Measurements from ENCODE around the gene GAL3ST2.
"Not testable (repeated sequence)": the region's sequence is repeated elsewhere in the genome, so short reads cannot be mapped to it uniquely, and the experiment has no call there.

Gene GAL3ST2

DNA sequence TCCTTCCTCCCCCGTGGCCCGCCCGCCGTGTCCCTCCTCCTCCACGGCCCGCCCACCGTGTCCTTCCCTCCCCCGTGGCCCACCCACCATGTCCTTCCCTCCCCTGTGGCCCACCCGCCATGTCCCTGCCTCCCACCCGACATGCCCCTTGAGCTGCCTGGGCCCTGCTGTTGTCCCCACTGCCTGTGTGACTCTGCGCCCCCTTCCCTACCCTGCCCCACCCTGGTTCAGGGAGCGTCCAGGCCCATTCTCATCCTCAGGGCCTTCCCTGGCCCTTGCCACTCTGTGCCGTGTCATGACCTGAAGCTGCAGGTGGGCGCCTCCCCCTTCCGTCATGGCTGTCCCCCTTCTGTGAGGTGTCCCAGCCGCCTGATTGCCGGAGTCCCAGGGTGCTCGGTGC lies 21.5 kb upstream of the GAL3ST2 start:
- Mint-ChIP-seq H3K4me1 (ENCODE audit: low read depth) (no peaks in the 10 kb centered on the region), H3K36me3 (peaks cover 7% of the 10 kb centered on the region), H3K4me3 (no peak overlapping the region), H3K9me3 (ENCODE audit: low read depth) (no peaks in the 10 kb centered on the region), H3K27ac (no peak overlapping the region), H3K27me3 (no peaks in the 10 kb centered on the region)

DNA sequence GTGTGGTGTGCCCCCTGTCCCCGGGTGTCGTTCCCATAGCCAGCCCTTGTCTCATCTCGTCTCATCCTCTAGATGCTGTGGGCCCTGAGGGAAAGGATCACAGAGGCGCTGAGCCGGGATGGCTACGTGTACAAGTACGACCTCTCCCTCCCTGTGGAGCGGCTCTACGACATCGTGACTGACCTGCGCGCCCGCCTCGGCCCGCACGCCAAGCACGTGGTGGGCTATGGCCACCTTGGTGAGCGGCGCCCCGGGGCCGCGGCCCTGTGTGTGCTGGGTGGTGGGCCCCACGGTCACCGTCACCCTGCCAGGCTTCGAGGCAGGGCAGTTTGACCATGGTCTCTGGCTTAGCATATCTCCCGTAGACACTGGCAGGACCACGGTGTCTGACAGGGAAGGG lies 20.8 kb upstream of the GAL3ST2 start:
- H3K27me3 Mint-ChIP-seq: no peaks in the 10 kb centered on the region
- H3K4me1 Mint-ChIP-seq (ENCODE audit: low read depth): no peaks in the 10 kb centered on the region
- H3K36me3 Mint-ChIP-seq: peaks cover 9% of the 10 kb centered on the region
- H3K27ac Mint-ChIP-seq: no peak overlapping the region
- H3K4me3 Mint-ChIP-seq: no peak overlapping the region
- H3K9me3 Mint-ChIP-seq (ENCODE audit: low read depth): no peaks in the 10 kb centered on the region

- peaks cover 12% of the 10 kb centered on the region for H3K36me3 Mint-ChIP-seq
- no peaks in the 10 kb centered on the region for H3K27me3 Mint-ChIP-seq
- no peak overlapping the region for H3K27ac Mint-ChIP-seq
- no peak overlapping the region for H3K4me3 Mint-ChIP-seq
- no peaks in the 10 kb centered on the region for H3K9me3 Mint-ChIP-seq (ENCODE audit: low read depth)
- H3K4me1 Mint-ChIP-seq (ENCODE audit: low read depth): peaks cover 10% of the 10 kb centered on the region
These were observed 17.4 kb upstream of the GAL3ST2 start for GRCh38 chr2:241759067-241759807.

- not testable (repeated sequence) for H3K9me3 Mint-ChIP-seq (ENCODE audit: low read depth); H3K4me3 Mint-ChIP-seq; H3K27ac Mint-ChIP-seq; H3K27me3 Mint-ChIP-seq
- H3K36me3 Mint-ChIP-seq: peaks cover 12% of the 10 kb centered on the region
- peaks cover 10% of the 10 kb centered on the region for H3K4me1 Mint-ChIP-seq (ENCODE audit: low read depth)
These were observed 16.7 kb upstream of the GAL3ST2 start for GRCh38 chr2:241759893-241760292.

- H3K27ac Mint-ChIP-seq: no peak overlapping the region
These were observed 16.3 kb upstream of the GAL3ST2 start for GRCh38 chr2:241760301-241760771.

GRCh38 chr2:241762321-241762932 lies 14.2 kb upstream of the GAL3ST2 start:
- H3K4me1 Mint-ChIP-seq (ENCODE audit: low read depth): peaks cover 10% of the 10 kb centered on the region
- H3K36me3 Mint-ChIP-seq: peaks cover 12% of the 10 kb centered on the region
- no peaks in the 10 kb centered on the region for H3K27me3 Mint-ChIP-seq
- no peaks in the 10 kb centered on the region for H3K9me3 Mint-ChIP-seq (ENCODE audit: low read depth)
- peak overlapping the region; percentile 35 for H3K4me3 Mint-ChIP-seq
- H3K27ac Mint-ChIP-seq: no peak overlapping the region

More at GRCh38 chr2:241760301-241760771, 16.3 kb upstream of the GAL3ST2 start:
- Mint-ChIP-seq H3K4me3 (no peak overlapping the region), H3K27me3 (no peaks in the 10 kb centered on the region), H3K9me3 (ENCODE audit: low read depth) (no peaks in the 10 kb centered on the region), H3K4me1 (ENCODE audit: low read depth) (peaks cover 10% of the 10 kb centered on the region), H3K36me3 (peaks cover 12% of the 10 kb centered on the region)

DNA sequence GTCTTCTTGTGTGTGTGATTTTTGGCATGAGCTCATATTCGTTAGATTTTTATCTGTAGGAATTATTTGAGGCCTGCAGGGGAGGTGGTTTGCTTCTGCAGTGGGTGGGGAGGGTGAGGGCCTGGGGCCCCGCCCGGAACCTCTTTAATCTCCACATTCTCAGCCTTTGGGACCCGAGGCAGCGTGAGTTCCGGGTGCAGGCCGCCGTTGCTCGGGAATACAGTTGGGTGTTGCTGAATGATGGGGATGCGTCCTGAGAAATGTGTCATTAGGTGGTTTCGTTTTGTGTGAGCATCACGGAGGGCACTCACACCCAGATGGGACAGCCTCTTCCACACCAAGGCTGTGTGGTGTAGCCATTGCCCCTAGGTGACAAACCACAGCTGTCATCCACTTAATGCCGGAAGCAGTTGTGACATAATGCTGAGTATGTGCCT lies 13.7 kb upstream of the GAL3ST2 start:
- H3K4me1 Mint-ChIP-seq (ENCODE audit: low read depth): peaks cover 10% of the 10 kb centered on the region
- H3K36me3 Mint-ChIP-seq: peaks cover 12% of the 10 kb centered on the region
- no peaks in the 10 kb centered on the region for H3K27me3 Mint-ChIP-seq
- H3K9me3 Mint-ChIP-seq (ENCODE audit: low read depth): no peaks in the 10 kb centered on the region
- no peak overlapping the region for H3K27ac Mint-ChIP-seq
- H3K4me3 Mint-ChIP-seq: peak overlapping the region; percentile 35

GRCh38 chr2:241763551-241764274 lies 12.9 kb upstream of the GAL3ST2 start:
- Mint-ChIP-seq H3K4me1 (ENCODE audit: low read depth) (peaks cover 10% of the 10 kb centered on the region), H3K27ac (no peak overlapping the region), H3K9me3 (ENCODE audit: low read depth) (no peaks in the 10 kb centered on the region), H3K36me3 (peaks cover 12% of the 10 kb centered on the region), H3K4me3 (no peak overlapping the region), H3K27me3 (no peaks in the 10 kb centered on the region)

GRCh38 chr2:241764275-241765241 lies 12.1 kb upstream of the GAL3ST2 start:
- Mint-ChIP-seq H3K27me3 (no peaks in the 10 kb centered on the region), H3K36me3 (peaks cover 8% of the 10 kb centered on the region), H3K4me3 (no peak overlapping the region), H3K4me1 (ENCODE audit: low read depth) (peaks cover 10% of the 10 kb centered on the region), H3K27ac (no peak overlapping the region), H3K9me3 (ENCODE audit: low read depth) (no peaks in the 10 kb centered on the region)

DNA sequence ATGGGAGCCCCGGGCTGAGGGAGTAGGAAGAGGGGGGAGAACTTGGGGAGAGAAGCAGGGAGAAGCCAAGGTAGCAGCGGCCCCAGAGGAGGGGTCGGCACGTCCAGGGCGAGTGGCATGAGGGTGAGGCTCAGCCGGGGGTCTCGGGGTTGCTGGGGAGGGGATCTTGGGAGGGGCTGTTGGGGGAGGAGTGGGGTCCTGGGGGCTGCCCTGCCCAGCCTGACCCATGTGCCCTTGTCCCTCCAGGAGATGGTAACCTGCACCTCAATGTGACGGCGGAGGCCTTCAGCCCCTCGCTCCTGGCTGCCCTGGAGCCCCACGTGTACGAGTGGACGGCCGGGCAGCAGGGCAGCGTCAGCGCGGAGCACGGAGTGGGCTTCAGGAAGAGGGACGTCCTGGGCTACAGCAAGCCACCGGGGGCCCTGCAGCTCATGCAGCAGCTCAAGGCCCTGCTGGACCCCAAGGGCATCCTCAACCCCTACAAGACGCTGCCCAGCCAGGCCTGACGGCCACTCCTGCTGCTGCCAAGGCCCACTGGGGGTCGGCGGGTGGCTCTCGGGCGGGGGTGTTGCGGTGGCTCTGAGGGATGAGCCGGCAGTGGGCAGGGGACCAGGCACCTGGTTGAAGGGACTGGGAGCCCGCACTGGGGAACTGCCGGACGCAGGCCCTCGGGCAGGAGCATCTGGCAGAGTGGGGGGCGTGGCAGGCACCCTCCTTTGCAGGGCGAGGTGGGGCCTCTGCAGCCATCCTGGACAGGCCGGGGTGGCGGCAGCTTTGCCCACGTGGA lies 9.0 kb upstream of the GAL3ST2 start:
- Mint-ChIP-seq H3K36me3 (no peaks in the 10 kb centered on the region), H3K27me3 (no peaks in the 10 kb centered on the region), H3K27ac (no peak overlapping the region), H3K4me3 (no peak overlapping the region), H3K4me1 (ENCODE audit: low read depth) (peaks cover 15% of the 10 kb centered on the region), H3K9me3 (ENCODE audit: low read depth) (no peaks in the 10 kb centered on the region)

DNA sequence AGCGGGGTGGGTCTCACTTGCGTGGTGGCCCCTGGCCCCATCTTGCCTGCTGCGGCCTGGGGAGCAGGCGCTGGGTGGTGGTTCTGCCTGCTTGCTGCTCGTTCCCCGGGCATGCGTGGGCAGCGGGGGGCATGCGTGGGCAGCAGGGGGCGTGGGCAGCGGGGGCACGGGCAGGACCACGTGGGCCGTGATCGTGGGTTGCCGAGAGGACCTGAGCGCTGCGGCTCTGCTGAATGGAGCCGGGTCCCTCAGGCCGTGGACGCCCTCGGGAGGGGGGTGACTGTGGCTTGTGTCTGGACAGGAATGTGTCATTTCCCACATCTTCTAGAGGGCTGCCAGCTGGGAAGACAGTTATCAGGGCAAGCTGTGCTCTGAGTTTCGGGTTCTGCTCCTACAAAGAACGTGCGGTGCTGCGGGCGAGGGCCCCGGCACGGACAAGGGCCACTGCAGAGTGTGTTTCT lies 8.3 kb upstream of the GAL3ST2 start:
- H3K9me3 Mint-ChIP-seq (ENCODE audit: low read depth): no peaks in the 10 kb centered on the region

GRCh38 chr2:241768850-241769249 lies 7.8 kb upstream of the GAL3ST2 start:
- no peaks in the 10 kb centered on the region for H3K9me3 Mint-ChIP-seq (ENCODE audit: low read depth)
- no peak overlapping the region for H3K27ac Mint-ChIP-seq
- peaks cover 11% of the 10 kb centered on the region for H3K4me1 Mint-ChIP-seq (ENCODE audit: low read depth)
- no peak overlapping the region for H3K4me3 Mint-ChIP-seq
- H3K36me3 Mint-ChIP-seq: no peaks in the 10 kb centered on the region
- H3K27me3 Mint-ChIP-seq: no peaks in the 10 kb centered on the region

More for the DNA sequence above, 8.3 kb upstream of the GAL3ST2 start:
- Mint-ChIP-seq H3K36me3 (no peaks in the 10 kb centered on the region), H3K4me1 (ENCODE audit: low read depth) (peaks cover 13% of the 10 kb centered on the region), H3K27ac (no peak overlapping the region), H3K27me3 (no peaks in the 10 kb centered on the region), H3K4me3 (no peak overlapping the region)

- Mint-ChIP-seq H3K9me3 (ENCODE audit: low read depth) (no peaks in the 10 kb centered on the region), H3K4me3 (no peak overlapping the region), H3K36me3 (no peaks in the 10 kb centered on the region), H3K27me3 (no peaks in the 10 kb centered on the region), H3K27ac (no peak overlapping the region), H3K4me1 (ENCODE audit: low read depth) (peaks cover 11% of the 10 kb centered on the region)
These were observed 6.8 kb upstream of the GAL3ST2 start for GRCh38 chr2:241769819-241770184.

All from activated naive CD8-positive, alpha-beta T cell (primary cell).